ENCODE measurements around the gene TPP1.

TPP1 gene

DNA sequence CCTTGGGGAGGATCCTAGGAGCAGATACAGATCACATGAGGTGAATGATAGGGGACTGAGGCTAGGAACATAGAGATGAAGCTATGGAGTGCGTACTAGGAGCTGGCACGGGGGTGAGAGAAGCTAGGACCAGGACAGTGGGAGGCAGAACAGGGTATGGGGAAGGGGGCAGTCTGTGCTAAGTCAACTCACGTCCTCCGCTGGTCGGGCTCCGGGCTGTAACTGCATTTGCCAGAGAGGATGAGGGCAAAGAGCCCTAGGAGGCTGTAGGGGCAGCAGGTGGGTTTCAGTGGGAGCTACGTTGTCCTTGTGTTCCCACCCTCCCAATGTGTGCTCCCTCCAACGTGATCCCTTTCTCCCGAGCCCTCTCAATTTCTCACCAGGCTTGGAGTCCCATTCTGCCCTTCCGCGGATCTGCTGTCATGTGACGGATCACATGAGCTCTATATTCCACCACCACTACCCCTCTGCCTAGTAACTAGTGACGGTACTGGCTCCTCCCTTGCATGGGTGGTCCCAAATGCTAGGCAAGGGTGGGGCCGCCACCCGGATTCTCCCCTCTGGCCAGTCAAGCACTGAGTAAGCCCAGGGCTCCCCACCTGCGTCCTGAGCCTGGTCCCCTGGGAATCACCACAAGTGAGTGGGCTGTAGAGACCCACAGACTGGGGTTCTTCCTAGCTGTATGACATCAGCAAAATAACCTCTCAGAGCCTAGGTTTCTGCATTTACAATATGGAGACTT is at the start of gene TPP1:
Gene TPP1, minus strand, starts transcription at position 419 of the 742 bp plus-strand sequence. Its CDS starts 22 bp downstream, at position 397.
- DNase-seq: peak; percentile 81

DNA sequence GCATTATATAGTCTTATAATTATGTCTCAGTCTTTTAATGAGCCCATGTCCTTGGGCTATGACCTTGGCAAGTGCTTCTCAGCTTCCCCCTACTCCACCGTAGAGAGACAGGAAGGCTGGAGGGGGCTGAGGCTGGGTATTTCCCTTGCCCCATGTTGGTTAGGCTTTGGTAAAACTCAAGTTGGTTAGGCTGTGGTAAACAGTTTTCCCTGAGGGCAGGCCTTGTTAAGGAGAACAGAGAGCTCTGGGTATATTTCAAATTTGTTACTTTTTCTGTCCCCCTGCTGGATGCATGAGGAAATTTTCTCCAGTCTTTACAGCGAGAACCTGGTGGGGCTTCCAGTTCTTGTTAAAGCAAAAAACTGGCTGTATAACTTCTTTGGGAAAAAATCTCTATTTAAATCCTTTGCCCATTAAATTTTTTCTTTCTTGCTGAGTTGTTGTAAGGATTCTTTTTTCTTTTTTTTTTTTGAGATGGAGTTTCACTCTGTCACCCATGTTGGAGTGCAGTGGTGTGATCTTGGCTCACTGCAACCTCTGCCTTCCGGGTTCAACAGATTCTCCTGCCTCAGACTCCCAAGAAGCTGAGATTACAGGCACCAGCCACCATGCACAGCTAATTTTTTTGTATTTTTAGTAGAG is 48.6 kb upstream of the TPP1 start:
- DNase-seq: no peak

DNA sequence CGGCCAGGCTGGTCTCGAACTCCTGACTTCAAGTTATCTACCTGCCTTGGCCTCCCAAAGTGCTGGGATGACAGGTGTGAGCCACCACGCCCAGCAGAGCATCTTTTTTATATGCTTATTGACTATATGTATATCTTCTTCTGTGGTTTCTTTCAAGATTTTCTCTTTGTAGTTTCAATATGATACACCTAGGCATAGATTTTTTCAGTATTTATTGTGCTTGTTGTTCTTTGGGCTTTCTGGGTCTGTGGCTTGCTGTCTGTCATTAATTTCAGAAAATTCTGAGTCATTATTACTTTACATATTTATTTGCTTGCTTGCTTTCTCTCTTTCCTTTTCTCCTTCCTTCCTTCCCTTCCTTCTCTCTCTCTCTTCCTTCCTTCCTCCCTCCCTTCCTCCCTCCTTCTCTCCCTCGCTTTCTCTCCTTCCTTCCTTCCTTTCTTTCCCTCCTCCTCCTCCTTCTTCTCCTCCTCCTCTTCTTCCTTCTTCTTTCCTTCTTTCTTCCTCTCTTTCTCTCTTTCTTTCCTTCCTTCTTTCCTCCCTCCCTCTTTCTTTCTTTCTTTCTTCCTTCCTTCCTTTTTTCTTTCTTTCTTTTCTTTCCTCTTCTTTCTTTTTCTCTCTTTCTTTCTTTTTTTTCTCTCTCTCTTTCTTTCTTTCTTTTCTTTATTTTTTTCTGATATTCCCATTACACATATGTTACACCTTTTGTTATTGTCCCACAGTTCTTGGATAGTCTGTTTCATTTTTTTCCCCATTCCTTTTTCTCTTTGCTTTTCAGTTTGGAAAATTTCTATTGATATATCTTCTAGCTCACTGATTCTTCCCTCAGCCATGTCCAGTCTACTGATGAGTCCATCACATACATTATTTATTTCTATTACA is 47.3 kb upstream of the TPP1 start:
- DNase-seq: no peak

DNA sequence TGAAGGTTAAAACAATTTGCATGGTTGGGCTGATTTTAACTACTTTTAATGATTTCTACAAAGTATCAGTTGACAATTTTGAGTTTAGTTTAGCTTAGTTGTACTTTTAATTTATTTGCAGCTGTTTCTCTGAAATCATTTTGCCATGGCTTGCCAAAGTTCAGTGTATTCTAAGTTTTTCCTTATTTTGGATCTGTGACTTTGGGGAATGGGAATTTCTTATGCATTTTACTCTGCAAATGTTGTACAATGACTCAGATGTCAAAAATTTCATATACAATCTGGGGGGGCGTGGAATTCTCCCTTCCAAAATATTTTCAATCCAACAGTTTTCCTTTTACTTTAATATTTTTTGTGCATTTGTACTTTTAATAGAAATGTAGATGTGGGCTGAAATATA is 45.3 kb upstream of the TPP1 start:
- DNase-seq: no peak

DNA sequence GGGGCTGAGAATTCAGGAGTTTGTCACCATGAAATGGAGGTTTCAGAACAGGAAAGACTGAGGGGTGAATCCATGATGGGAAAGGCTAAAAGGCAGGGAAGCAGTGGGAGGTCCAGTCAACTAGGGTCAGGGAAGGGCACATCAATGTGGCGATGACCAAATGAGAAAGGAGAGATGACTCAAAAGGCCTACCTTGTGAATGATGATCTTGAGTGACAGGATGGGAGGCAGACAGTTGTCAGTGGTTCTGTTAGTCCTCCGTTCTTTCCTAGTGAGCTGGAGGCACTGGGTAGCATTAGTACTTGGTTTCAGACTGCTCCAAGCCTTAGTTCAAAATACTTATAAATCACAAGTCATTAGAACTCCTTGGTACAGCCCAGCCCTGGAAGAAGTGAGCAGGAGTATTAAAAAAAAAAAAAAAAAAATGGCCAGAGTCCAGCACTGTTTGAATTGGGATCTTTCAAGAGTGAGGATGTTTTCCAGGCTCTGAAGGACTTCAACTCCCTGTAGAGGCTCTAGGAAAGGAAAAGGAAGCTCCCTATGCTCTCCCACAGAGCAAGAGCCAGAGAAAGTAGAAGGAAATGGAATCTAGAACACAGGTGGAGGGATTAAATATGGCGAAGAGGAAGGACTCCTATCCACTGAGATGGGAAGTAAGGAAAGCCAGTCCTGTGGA is 44.7 kb upstream of the TPP1 start:
- no peak for DNase-seq

DNA sequence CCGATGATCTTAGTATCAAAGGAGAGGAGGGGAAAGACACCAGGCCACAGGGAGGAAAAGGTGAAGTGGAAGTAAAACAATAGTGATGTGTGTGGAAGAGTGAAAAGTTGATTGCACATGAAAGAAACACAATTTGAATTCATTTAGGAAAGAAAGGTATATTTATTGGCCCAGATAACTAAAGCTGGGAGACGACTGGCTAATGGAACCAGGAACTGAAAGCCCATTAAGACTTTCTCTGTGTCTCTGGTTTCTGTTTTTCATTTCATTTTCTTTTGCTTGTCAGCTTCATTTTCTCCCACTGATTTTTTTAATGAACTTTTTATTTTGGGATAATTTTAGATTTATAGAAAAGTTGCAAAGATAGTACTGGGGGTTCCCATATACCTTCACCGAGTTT is 41.5 kb upstream of the TPP1 start:
- no peak for DNase-seq

DNA sequence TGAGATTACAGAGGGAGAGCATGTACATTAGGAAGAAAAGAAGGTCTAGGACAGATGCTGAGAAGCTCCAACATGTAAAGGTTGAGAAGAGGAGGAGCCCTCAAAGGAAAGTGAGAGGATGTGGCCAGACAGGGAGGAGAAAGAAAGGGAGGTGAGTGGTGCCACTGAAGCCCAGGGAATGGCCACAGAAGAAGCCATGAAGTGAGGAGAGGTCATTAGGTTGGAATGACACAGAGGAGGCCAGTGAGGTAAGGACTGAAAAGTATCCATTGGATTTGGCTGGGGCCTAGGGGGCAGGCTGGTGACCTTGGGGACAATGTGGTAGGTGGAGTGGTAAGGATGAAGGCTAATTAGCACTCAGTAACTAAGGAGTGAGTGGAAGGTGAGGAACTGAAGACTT is 39.4 kb upstream of the TPP1 start:
- no peak for DNase-seq

DNA sequence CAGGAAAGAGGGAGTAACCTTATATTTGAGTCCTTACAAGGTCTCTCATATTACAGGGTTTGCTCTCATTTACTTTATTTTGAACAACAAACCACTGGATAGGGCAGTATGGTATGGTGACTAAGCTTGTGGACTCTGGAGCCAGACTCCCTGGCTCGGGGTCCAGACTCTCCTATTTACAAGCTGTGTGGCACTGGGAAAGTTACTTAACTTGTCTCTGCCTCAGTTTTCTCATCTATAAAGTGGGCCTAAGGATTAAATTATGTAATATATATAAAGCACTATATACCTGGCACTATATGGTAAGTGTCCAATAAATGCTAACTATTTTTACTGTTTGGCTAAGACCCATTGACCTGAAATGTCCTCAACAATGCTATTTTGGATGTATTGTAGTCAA is 38.1 kb upstream of the TPP1 start:
- DNase-seq: no peak

DNA sequence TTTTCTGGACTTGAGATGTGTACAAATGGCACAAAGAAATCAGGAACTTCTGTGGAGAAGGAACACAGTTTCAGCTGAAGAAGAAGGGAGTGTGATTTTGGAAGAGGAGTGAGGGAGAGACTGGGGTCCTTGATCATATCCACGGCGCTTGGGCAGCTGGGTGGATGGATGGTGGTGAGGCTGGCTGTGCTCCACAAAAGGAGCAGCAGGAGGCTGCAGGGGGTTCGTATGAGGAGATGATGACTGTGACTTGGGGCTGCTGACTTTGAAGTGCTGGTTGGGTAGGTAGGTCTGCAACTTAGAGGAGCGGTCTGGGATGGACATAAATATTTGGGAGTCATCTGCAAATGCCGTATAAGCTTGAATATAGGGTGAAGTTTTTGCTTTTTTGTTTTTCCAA is 37.7 kb upstream of the TPP1 start:
- no peak for DNase-seq

DNA sequence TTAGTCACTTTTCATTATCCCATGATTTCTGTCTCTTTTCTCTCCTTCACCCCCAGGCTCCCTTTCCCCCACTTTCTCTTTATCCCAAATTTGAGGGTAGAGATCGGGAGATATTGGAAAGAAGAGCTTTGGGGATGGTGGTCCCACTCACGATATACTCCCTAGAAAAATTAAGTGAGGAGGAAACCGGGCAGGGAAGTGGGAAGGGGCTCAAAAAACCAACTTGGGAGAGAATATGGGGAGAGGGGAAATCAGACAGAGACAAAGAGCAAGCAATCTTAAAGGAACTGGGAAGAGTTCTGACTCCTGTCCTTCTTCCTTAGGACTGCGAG is 37.3 kb upstream of the TPP1 start:
- no peak for DNase-seq

DNA sequence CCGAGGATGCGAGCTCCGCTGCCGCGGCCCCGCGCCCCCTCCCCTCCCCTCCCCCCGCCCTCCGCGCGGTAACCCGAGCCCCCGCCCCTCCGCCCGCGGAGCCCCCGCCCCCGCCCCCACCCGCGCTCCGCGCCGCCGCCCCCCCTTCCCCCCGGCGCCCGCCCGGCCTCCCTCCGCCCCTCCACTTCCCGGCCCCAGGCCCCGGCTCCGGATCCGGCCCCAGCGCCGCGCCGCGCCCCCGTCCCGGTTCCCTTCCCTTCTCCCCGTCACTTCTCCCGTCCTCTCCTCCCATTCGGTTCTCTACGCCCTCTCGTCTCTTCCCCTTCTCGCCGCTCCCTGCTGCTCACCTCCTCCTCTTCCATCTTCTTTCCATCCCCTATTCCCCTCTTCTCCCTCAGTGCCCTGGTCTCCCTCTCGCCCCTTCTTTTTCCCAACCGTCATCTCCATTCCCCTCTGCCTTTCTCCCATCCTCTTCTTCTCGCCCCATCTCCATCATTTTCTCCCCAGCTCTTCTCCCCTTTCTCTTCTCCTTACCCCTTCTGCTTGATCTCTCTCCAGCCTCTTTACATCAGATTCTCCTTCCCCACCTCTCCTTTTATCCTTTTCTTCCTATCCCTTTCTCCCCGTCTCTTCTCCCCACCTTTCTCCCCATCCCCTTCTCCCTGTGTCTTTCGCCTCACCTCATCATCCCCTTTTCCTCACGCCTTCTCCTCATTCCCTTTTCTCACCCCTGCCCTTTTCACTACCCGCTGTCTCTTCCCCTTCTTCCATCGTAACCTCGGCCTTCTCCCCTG is 36.8 kb upstream of the TPP1 start, which contains the start of gene DCHS1:
Gene DCHS1, minus strand, starts transcription at position 20 of the 794 bp plus-strand sequence. CDS start 14,196 bp downstream, outside the sequence.
- DNase-seq: no peak

DNA sequence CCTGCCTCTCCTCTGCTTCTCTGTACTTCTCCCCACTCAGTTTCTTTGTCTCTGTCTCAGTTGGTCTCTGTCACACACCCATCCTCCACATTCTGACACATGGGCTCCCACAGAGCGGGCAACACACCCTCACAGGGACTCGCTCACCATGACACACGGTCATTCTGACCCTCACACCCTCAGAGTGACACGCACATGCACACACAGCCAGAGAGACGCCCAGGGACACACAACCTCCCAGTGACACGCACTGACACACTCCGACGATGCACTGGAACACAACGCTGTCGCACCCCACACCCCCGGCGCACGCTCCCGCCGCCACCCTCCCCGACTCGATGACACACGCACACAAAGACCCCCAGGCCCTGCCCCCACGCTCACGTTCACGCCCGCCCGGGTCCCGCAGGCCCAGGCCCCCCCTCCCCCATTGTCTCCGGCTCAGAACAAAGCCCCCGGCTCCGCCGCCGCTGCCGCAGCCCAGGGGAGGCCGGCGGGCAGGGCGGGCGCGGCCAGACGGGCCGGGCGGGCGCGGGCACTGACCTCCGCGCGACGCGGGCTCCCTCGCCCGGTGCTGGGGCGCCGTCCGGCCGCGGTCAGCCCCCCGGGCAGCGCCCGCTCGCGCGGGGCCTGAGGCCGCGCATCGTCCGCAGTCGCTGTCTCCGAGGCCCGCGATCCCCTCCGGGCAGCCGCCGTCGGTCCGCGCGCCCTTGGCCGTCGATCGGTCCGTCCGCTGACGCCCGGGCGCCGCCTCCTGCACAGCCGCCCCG is 36.0 kb upstream of the TPP1 start:
- no peak for DNase-seq

DNA sequence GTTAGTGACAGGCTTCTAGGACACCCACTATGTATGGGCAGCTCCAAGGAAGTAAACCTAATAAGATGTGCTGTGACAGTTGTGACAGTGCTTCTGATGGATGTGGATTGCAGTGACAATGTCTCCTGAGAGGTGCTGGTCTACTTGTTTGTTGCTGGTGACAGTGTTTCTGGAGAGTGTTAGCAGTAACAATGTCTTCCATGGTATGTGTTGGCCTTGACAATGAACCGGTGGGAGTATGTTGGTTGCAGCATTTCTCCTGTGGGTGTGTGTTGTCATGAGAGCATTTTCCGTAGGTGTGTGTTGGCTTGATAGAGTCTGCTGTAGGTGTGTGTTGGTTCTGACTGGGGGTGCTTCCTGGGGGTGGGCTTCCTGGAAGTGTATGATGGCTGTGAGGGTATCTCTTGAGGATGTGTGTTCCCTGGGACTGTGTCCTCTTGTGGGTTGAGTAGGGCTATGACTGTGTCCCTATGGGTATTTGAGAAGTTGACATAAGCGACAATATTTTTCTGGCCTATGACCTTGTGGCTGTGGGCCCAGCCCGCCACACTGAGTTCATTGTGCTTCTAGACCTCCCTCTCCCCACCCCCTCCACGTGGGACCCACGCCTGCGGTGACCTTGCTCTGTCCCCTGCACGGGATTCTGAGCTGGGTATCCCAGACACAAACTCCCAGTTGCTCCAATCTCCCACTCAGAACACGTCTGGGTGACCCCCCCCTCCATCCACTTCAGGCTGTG is 35.2 kb upstream of the TPP1 start:
- DNase-seq: no peak

DNA sequence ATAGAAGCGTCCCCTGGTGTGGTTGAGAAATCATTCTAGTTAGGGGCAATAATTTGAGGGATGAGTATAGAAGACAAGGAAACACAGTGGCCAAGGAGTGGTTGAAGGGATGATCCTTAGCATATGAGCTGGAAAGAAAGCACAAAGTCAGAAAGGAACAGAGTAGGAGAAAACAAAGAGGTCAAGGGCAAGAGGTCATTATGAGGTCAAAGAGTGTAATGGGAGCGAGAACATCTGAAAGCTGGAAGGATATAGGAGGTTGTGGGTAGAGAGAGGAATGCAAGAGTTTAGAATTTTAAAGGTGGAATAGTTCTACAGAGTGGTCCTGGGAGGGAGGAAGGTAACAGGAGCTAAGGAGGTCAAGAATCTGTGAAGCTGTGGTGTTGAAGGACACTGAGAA is 34.4 kb upstream of the TPP1 start:
- DNase-seq: no peak

DNA sequence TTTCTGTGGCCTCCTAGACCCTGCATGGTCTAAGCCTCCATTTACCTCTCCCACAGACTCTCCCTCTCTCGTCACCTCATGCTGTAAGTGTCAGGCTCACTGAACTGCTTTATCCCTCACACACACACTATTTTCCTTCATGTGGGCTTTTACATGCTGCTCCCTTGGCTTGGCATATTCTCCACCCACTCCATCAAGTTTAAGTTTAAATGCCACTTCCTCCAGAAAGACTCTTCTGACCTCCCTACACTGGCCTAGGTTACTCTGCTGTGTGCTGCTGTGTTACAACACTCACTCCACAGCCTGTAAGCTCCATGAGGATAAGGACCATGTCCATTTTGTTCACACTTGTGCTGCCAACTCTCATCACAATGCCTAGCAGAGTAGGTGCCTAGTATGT is 33.9 kb upstream of the TPP1 start:
- no peak for DNase-seq

DNA sequence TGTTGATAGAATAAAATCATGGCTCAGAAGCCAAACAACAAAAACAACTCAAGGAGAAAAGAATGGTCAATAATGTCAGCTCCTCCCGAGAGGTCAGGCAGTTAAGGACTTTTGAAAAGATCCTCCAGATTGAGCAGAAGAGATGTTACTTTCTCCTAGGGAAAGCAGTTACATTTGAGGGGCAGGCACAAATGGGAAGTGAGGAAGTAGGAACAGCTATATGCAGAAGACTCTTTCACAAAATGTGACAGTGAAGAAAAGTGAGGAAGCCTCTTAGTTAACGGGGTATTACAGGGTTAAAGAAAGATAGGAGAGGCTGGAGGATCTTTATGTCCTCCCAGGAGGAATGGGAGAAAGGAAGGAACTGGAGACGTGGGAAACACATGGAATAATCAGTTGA is 33.0 kb upstream of the TPP1 start:
- no peak for DNase-seq

DNA sequence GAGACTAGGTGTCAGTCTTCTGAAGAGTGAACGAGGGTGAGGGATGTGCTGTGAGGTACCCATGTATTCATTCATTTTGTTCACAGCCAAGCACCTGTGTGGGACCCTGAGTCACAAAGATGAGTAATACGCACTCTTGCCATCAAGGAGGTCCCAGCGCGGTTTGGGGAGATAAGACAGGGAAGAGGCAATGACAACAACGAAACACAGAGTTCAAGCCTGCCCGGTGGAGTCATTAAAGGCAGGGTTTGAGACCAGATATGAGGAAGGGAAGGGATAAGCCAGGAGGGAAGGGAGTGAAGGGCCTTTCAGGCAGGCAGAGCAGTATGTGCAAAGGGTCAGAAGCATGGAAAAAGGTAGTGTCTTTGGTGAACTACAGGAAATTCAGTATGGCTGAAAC is 31.8 kb upstream of the TPP1 start:
- DNase-seq: no peak

DNA sequence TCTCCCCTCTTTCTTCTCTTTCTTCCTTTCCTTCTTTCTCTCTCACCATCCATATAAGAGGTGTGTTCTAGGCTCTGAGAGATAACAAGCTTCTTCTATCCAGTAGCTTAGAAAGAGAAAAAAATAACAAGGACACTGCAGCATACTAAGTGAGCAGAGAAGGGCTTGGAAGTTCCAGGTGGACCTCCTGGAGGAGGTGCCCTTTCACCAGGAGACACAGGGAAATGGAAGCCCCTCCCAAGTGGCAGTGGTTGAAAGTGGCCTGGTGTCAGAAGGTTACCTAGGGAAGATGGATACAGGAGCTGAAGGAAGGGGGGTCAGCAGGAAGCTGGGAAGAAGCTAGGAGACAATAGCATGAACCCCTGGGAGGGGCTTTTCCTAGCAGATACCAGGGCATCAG is 30.9 kb upstream of the TPP1 start:
- no peak for DNase-seq

DNA sequence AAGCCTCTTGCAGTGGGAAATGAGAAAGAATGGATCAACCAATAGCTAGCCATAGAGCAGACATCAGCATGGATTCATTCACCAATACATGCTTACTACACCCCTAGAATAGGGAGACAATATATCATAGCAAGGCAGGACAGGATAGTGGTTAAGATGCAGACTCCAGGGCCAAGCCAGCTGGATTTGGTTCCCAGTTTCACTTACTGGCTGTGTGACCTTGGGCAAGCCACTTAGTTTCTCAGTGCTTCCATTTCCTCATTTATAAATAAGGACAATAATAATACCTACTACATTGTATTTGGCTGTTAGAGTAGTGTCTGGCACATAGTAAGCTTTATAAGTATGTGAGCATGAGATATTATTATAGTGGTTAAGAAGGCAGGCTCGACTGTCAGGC is 29.3 kb upstream of the TPP1 start:
- DNase-seq: no peak

DNA sequence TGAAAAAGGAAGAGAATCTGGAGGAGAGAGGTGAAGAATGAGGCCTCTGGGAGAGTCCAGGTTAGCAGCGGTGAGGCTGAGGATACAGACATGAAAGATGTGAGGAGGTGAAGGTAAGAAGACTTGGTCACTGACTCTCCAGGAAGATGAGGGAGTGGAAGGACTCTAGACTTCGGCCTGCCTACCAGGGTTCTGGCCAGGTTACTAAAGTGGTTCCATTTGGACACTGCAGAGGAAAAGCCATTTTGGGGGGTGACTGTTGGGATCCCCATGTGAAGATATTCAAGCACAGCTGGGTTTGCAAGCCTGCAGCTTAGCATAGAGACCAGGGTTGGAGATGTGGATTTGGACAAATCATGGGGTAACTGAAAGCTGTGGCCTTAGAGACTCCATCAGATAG is 28.6 kb upstream of the TPP1 start:
- DNase-seq: no peak
